TTC549 (cell line): ENCODE results near the gene SPDYE2B.
"Not testable (repeated sequence)": the region's sequence is repeated elsewhere in the genome, so short reads cannot be mapped to it uniquely, and the experiment has no call there.

Experiments used
- FAIRE-seq: peaks from 2 replicates; lab custom pipeline; 2012; peaks lifted over from hg19 to GRCh38; lab: Jason Lieb, UNC

Gene SPDYE2B

GRCh38 chr7:102698962-102699750, 49.0 kb downstream of the SPDYE2B start:
- FAIRE-seq = not testable (repeated sequence)
